ENCODE data around the gene SLC6A15.

SLC6A15 gene

GRCh38 chr12:84888861-84889260 lies 23.7 kb downstream of the SLC6A15 start:
- DNase-seq = no peak
- intact Hi-C loops (cut with DNase I) = no loop called here

DNA sequence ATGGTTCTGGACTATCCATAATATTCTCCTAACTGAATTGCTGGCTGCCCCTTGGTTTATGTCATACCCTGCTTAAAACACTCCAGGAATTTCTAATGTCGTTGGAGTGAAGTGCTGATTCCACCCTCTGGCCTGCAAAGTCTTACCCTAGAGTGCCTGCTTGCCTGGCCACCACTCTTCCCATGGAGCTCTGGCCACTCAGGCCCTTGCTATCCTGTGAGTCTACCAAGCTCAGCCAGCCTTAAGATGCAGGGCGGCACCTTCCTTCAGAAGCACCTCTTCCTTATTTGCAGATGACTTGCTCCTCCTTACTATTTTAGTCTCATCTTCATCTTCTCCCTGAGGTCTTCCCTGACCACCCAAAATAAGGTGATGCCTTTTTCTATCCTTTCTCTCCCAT lies 35.3 kb downstream of the SLC6A15 start:
- DNase-seq = no peak
- intact Hi-C loops (cut with DNase I) = loop anchor here (5.0 kb wide), 1 partner anchor 35 kb away; the partner anchor contains the start of gene SLC6A15

- DNase-seq = no peak
- intact Hi-C loops (cut with DNase I) = loop anchor here (5.0 kb wide), 1 partner anchor 37 kb away; the partner anchor contains the start of gene SLC6A15
Observed at GRCh38 chr12:84875241-84875640, 37.4 kb downstream of the SLC6A15 start.

- intact Hi-C loops (cut with DNase I) = loop anchor here (5.0 kb wide), 2 partner anchors 38 to 158 kb away; partner anchors contain the start of gene SLC6A15
Observed at GRCh38 chr12:84874825-84875139, 37.8 kb downstream of the SLC6A15 start.

DNA sequence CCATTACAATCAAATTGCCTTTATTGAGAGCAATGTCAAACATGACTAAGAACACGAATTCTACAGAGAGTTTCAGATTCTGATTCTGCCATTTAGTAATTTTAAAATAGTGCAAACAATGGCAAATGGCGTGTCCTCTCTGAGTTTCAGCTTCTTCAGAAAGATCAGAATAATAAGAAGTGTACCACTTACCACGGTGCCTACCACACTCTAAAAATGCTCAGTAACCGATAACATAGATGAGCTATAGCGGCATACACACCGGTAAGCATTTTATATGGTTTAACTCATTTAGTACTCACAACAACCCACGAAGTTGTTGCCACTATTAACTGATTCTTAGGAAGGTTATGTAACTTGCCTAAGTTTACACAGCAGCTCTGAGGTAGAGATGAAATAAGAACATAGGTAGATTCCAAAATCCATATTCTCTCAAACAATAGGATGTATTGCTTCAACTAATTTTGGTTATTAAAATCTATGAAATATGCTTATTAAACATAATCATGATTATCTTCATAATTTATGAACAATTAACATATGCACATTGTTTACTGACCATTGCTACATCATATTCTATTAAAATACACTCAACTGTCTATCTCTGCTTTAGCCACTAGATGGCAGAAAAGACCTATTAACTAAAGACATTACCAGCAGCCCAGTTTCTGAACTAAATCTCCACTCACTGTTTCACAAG lies 38.3 kb downstream of the SLC6A15 start:
- intact Hi-C loops (cut with DNase I) = loop anchor here (5.0 kb wide), 1 partner anchor 158 kb away; no protein-coding TSS in a partner anchor
- peak in 5 of 42 donors; percentile 11 to 60 (median 27) for DNase-seq

More at GRCh38 chr12:84874825-84875139, 37.8 kb downstream of the SLC6A15 start:
- DNase-seq = no peak

- DNase-seq = no peak
- intact Hi-C loops (cut with DNase I) = no loop called here
Observed at GRCh38 chr12:84862186-84862585, 50.4 kb downstream of the SLC6A15 start.

DNA sequence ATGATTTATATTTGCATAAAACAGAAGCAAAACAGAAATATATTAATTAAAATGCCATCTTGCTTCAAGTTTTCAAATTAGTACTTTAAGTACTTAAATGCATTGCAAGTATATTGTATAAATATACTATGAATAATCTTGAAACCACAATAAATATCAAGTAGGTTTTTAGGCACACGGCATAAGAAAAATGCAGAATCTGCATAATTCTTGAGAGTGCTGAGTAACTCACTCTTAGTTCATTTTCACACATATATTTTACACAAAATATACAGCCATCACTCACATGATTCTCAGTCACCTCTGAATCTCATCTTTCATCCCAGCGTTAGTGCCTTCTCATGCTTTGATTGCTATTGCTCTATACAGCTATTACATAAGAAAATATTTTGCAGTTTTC lies 51.9 kb downstream of the SLC6A15 start:
- intact Hi-C loops (cut with DNase I) = no loop called here
- DNase-seq = no peak

DNA sequence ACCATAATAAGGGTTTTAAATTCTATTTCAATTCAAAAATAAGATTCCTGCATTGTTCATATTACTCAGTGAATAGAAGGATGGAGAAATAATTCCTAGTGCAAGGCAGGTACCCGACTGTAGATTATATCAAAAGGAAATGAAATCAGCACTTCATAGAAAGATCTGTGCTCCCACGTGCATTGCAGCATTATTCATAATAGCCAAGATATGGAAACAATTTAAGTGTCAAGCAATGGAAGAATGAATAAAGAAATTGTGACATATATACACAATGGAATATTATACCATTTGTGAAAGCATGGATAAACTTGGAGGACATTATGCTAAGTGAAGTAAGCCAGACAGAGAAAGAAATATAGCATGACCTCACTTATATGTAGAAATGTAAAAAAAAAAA lies 53.8 kb downstream of the SLC6A15 start:
- intact Hi-C loops (cut with DNase I) = no loop called here
- DNase-seq = no peak

- intact Hi-C loops (cut with DNase I) = no loop called here
Observed at GRCh38 chr12:84857525-84858208, 54.9 kb downstream of the SLC6A15 start.

DNA sequence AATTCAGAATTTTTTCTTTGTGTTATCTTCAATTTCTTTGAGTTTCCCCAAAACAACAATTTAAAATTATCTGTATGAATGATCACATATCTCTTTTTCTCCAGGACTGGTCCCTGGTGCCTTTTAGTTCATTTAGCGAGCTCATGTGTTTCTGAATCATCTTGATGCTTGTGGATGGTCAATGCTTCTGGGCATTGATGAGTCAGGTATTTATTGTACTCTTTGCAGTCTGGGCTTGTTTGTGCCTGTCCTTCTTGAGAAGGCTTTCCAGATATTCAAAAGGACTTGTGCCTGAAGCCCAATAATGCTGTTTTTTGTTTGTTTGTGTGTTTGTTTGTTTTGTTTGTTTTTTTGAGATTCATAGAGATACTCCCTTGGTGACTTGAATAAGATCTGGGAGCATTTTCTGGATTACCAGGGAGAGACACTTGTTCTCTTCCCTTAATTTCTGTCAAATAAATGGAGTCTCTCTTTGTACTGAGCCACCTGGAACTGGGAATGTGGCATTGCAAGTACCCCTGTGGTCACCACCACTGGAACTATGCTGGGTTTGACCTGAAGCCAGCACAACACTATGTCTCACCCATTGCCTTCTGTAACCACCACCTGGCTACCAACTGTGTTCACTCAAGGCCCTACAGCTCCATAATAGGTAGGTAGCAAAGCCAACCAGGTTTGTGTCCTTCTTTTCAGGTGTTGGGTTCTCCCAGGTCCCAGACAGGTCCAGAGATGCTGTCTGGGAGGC lies 56.3 kb downstream of the SLC6A15 start:
- intact Hi-C loops (cut with DNase I) = no loop called here
- DNase-seq = no peak

More at GRCh38 chr12:84857525-84858208, 54.9 kb downstream of the SLC6A15 start:
- no peak for DNase-seq

GRCh38 chr12:84843593-84844144 lies 68.9 kb downstream of the SLC6A15 start:
- DNase-seq = no peak
- intact Hi-C loops (cut with DNase I) = no loop called here

GRCh38 chr12:84842406-84843013 lies 70.1 kb downstream of the SLC6A15 start:
- DNase-seq = peak in 7 of 42 donors; percentile 18 to 53 (median 34)
- intact Hi-C loops (cut with DNase I) = no loop called here

DNA sequence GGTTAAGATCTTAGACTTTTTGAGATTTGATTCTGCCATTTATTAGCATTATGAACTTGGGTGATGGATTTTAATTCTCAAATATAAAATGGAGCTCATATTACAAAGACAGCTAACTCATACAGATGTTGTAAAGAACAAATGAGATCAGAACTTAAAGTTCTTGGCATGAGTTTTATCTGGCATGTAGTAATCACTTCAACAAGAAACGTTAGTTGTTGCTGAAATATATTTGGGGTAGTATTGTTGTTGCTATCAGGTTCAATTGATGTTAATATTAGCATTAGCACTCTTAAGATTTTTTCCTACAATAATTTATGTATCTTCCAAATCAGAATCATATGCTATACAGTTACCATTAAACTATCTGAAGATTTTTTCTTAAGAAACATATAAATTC lies 71.0 kb downstream of the SLC6A15 start:
- DNase-seq = no peak
- intact Hi-C loops (cut with DNase I) = no loop called here

GRCh38 chr12:84840356-84840755 lies 72.2 kb downstream of the SLC6A15 start:
- DNase-seq = no peak
- intact Hi-C loops (cut with DNase I) = no loop called here

DNA sequence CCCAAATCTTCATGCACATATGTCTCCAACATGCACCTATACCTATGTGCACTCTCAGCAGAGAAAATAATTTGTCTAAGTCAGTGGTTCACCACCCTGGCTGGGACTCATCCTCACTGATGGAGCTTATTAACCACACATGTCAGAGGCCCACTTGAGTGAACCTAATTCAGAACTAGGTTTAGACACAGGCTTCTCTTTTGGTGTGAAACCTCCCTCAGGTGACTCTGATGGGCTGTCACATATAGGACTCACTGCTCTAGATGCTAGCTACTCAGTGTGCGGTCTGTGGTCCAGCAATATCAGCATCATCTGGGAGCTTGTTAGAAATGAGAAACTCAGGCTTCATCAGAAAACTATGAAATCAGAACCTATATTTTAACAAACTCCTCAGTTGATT lies 85.7 kb downstream of the SLC6A15 start:
- DNase-seq = no peak
- intact Hi-C loops (cut with DNase I) = no loop called here

- intact Hi-C loops (cut with DNase I) = no loop called here
- DNase-seq = no peak
Observed at GRCh38 chr12:84825149-84825548, 87.5 kb downstream of the SLC6A15 start.

GRCh38 chr12:84822525-84822924 lies 90.1 kb downstream of the SLC6A15 start:
- DNase-seq = no peak
- intact Hi-C loops (cut with DNase I) = no loop called here

DNA sequence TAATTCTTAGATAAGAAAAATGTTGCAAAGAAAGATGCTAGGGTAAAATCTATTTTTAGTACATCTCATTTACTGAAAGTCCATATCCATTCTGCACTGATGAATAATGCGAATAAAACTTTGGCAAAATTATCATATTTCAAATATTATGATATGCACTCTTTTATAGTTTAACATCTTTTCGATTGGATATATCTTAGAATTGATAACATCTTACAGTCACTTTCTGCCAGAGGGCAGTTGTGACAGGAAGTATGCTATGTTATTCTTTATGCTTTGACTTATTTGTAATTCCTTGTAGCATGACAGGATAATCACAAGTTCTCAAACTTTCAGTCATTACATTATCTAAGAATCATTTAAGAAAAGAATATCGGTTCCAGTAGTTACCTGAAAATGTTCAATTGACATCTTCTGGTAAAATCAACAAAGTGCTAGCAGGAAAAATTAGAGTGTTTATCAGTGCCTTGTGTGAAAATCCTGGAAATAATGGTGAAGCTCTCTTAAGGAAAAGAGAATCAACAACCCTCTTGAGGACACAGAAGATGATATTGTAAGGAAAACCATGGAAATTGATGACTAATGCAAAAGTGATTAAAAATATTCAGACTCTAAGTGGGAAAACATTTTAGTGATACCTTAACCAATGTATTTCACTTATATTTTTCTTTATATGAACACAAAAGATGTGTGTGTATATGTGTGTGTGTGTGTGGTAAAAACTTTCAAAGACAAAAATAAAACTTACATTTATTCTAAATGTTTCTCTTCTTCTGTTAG lies 95.5 kb downstream of the SLC6A15 start:
- intact Hi-C loops (cut with DNase I) = no loop called here
- DNase-seq = no peak
